Activated CD4-positive, alpha-beta T cell treated with anti-CD3 and anti-CD28 coated beads, Interleukin-10, Interleukin-2, amounts not matched to agents 100 ng/mL and 50 ng/mL, durations not matched to agents 16 hours and 8 hours (primary cell): ENCODE data around the gene ZBTB17.
A peak's percentile ranks its signal among the peaks of the same experiment; 100 is the strongest.

Source experiments
- DNase-seq: peaks from one replicate; pipeline ENCODE4 v3.0.0-alpha.2; 2020

Gene ZBTB17

GRCh38 chr1:15959424-15959823, 16.5 kb downstream of the ZBTB17 start:
- no peak for DNase-seq

- no peak for DNase-seq
These were observed 17.1 kb downstream of the ZBTB17 start for GRCh38 chr1:15958793-15959192.

- DNase-seq, result no peak
These were observed 17.8 kb downstream of the ZBTB17 start for GRCh38 chr1:15958111-15958510.

- no peak for DNase-seq
These were observed 18.4 kb downstream of the ZBTB17 start for GRCh38 chr1:15957221-15958095.

GRCh38 chr1:15956150-15956549, 19.8 kb downstream of the ZBTB17 start:
- no peak for DNase-seq

- DNase-seq, result no peak
These were observed 20.3 kb downstream of the ZBTB17 start for GRCh38 chr1:15955552-15955951.

- DNase-seq, result no peak
These were observed 21.6 kb downstream of the ZBTB17 start for GRCh38 chr1:15954316-15954715.

- DNase-seq, result no peak
These were observed 22.1 kb downstream of the ZBTB17 start for GRCh38 chr1:15953791-15954241.

- DNase-seq, result no peak
These were observed 22.6 kb downstream of the ZBTB17 start for GRCh38 chr1:15953294-15953771.

GRCh38 chr1:15952317-15953258, 23.3 kb downstream of the ZBTB17 start:
- DNase-seq, result peak; percentile 85

- peak; percentile 68 for DNase-seq
These were observed 24.4 kb downstream of the ZBTB17 start for GRCh38 chr1:15951341-15952153.

GRCh38 chr1:15950763-15951295, 25.1 kb downstream of the ZBTB17 start:
- DNase-seq, result peak; percentile 84

- peak; percentile 50 for DNase-seq
These were observed 25.6 kb downstream of the ZBTB17 start for GRCh38 chr1:15950302-15950701.

- DNase-seq, result peak; percentile 97
These were observed 26.3 kb downstream of the ZBTB17 start for GRCh38 chr1:15949453-15950245.

- peak; percentile 51 for DNase-seq
These were observed 27.1 kb downstream of the ZBTB17 start for GRCh38 chr1:15948595-15949452.

- peak; percentile 51 for DNase-seq
These were observed 27.8 kb downstream of the ZBTB17 start for GRCh38 chr1:15948091-15948591.

- no peak for DNase-seq
These were observed 28.4 kb downstream of the ZBTB17 start for GRCh38 chr1:15947382-15948090.

- DNase-seq, result no peak
These were observed 29.1 kb downstream of the ZBTB17 start for GRCh38 chr1:15946571-15947381.
